Measurements from ENCODE around the gene SETD2.
"Not testable (repeated sequence)": the region's sequence is repeated elsewhere in the genome, so short reads cannot be mapped to it uniquely, and the experiment has no call there.

Gene SETD2

DNA sequence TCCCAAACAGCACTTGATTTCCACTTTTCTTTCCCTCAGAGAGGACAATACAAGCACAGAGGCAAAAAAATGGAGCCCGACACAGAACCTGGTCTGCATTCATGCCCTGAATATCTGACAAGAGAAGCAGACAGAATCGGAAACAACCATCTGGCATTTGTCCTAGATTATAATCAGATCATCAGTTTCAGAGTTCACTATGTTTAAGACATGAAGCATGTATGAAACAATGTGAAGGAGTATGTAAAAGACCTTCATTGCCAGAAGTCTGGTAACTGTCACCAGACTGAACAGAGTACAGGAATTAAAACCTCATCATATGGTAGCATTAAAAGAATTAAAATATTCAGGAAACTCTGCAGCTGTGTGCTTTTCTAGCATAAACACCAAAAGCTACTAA lies 65.0 kb downstream of the SETD2 start:
- no peak for DNase-seq (ENCODE audit: low read depth, low spot score)

DNA sequence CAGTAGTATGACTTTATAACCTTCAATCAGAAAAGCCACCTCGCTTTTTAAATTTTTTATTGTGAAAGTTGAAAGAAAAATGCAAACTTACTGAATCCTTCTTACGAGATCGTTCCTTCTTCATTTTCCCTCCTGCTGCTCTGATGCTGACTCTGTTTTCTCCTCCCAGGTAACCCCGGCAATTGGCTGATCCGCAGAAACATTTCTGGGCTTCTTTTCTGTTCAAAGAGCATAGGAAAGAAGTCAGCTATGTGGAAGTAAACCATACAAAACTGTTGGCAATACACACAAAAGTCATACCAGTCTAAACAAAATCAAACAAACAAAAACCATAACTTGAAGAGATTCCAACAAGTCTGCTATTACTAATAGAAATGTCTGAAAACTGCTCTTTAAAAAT lies 66.0 kb downstream of the SETD2 start:
- no peak for DNase-seq (ENCODE audit: low read depth, low spot score)

DNA sequence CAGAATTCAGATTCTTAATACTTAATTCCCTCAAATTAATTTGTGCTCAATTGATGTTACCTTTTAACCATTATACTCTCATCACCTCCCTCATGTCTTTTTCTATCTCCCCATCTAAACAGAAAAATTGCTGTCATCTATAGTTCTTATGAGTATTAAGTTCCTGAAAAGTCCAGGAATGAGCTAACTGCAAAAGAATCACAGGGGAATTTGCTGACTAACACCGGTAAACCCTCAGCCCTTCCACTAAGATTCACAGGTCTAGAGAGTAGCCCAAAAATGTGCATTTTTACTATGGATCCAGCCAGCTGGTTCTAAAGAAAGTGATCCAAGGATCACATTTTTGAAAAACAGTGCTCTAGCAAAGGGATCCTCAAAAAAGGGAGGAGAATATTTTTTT lies 67.0 kb downstream of the SETD2 start:
- DNase-seq (ENCODE audit: low read depth, low spot score), result no peak

DNA sequence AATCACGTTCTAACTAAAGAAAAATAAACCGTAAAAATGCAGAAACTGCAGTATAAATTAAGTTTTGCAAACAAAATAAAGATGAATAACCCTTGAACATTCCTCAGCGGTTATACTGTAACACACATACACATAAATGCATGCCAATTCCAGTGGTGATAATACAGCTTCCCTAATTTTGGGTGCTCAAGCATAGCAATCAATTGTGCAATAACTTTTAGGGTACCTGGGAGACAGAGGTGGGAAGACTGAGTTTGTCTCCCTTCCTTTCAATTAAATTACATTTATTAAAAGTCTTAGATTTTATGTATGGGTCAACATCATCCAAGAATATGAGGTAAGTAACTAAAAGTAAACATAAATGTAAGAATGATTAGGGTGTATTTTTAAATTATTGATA lies 71.8 kb downstream of the SETD2 start:
- DNase-seq (ENCODE audit: low read depth, low spot score), result no peak

DNA sequence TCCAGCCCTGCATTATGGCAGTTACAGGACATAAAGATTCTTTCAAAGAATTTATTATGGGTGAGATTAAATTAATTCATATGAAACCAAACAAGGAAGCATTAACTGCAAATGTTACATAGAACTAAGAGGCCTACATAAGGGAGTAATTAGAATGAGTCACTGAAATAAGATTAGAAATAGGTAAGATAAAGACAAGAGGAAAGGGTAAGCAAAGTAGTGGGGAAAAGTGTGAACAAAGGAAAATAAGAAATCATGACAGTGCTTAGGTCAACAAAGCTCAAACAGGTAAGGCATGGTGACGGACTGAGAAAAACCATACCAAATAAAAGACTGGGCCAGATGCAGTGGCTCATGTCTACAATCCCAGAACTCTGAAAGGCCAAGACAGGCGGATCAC lies 74.3 kb downstream of the SETD2 start:
- no peak for DNase-seq (ENCODE audit: low read depth, low spot score)

DNA sequence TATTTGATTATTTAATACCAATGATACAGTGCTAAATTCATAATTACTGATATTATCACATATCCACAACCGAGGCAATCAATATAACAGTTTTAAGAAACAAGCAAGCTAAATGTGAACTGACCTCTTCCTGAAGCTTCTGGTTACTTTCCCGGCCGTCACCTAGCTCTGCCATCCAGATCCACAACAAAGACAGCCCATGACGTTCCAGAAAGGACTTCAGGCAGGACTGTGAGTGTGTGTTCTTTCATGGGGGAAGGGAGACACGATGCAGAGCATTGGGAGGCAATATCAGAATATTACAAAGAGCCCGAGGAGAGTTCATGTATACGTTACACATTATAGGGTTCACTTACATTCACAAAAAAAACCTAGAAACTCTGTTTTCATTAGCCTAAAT lies 77.8 kb downstream of the SETD2 start:
- no peak for DNase-seq (ENCODE audit: low read depth, low spot score)

DNA sequence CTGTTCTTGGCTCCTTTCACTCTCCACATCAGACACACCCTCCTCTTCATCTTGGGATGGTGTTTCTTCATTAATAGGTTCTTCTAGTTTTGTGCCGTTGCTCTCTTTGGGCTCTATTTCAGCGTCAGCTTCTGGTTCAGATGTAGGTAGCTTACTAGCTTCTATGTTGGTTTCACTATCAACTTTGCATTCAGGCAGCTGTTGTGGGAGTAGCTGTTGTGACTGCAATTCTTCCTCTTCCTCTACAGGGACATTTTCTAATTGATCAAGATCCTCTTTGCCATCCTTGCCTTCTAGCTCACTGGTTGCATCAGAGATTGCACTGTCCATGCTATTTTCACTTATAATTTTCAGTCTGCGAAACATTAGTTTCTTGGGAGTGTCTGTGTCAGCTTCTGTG lies 80.1 kb downstream of the SETD2 start:
- no peak for DNase-seq (ENCODE audit: low read depth, low spot score)

DNA sequence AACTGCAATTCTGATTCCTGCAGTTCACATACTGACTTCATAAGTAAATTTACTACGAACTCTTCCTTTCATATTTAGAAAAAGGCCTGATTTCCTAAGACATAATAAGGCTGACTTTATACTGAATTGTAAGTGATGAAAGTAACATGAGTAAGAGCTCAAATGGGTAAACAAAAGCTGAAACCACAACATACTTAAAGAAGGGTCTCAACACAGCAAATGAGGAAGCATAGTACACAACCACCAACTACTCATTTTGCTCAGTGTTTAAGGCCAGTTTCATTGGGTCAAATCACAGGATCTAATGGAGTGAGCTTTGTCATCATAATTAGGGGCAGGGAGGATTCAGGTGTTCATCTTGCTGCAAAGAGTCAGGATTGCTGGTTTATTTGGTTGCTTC lies 81.4 kb downstream of the SETD2 start:
- DNase-seq (ENCODE audit: low read depth, low spot score), result no peak

DNA sequence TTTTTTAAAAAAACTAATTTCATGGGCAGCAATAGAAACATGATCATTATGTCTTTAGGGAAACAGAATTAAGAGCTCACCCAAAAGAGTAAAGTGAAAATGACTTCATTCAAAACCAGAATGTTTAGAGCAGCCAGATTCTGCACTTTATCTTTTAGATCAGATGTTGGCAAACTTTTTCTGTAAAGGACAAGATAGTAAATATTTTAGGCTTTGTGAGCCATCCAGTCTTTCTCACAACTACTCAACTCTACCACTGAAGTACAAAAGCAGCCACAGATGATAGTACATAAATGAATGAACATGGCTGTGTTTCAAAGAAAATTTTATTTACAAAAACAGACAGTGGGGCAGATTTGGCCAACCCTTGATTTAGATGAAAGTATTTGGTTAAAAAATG lies 84.5 kb downstream of the SETD2 start:
- DNase-seq (ENCODE audit: low read depth, low spot score), result no peak

DNA sequence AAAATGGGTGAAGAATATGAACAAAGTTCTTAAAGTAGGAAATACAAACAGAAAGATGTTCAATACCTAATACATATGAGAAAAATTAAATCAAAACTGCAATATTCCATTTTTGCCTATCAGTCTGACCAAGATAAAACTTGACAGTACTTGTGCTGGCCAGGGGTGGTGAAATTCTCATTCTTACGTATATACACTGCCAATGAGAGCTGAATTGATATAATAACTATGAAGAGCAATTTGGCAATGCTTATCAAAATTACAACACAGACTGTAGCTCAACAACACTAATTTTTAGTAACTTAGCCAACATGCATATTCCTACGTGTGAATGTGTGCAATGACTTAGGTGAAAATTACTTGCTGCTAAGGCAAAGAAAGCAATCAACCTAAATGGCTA lies 90.2 kb downstream of the SETD2 start:
- DNase-seq (ENCODE audit: low read depth, low spot score), result no peak

DNA sequence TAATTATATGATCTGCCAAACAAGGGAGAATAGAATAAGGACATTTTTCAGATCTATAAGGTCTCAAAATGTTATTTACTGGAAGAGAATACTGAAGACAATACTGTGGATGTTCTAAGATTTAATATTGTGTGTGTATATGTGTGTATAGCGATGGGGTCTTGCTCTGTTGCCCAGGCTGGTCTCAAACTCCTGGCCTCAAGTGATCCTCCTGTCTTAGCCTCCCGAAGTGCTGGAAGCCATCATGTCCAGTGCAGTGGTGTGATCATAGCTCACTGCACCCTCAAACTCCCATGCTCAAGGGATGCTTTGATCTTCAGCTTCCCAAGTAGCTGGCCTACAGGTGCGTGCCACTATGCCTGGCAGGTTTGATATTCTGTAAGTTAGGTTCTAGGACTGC lies 93.1 kb downstream of the SETD2 start:
- no peak for DNase-seq (ENCODE audit: low read depth, low spot score)

DNA sequence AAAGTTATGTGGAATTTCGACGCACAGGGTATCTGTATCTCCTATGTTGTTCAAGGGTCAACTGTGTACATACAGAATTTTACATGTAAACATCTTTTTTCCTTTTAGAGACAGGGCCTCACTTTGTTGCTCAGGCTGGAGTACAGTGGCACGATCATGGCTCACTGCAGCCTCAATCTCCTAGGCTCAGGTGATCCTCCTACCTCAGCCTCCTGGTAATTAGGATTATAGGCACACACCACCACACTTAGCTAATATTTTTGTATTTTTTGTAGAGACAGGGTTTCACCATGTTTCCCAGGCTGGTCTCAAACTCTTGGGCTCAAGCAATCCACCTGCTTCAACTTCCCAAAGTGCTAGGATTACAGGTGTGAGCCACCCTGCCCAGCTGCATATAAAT lies 97.7 kb downstream of the SETD2 start:
- not testable (repeated sequence) for DNase-seq (ENCODE audit: low read depth, low spot score)

DNA sequence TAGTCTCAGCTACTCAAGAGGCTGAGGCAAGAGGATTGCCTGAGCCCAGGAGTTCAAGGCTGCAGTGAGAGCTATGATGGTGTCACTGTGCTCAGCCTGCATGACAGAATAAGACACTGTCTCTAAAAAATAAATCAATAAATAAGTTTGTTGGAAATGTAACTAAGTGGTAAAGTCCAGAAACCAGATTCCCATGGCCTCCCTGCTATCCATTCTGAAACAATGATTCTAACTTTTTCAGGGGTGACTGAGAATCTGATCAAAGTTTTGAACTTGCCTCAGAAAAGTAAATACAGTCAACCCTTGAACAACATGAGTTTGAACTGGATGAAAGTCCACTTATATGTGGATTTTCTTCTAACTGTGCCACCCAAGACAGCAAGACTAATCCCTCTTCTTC lies 98.2 kb downstream of the SETD2 start:
- DNase-seq (ENCODE audit: low read depth, low spot score), result no peak

DNA sequence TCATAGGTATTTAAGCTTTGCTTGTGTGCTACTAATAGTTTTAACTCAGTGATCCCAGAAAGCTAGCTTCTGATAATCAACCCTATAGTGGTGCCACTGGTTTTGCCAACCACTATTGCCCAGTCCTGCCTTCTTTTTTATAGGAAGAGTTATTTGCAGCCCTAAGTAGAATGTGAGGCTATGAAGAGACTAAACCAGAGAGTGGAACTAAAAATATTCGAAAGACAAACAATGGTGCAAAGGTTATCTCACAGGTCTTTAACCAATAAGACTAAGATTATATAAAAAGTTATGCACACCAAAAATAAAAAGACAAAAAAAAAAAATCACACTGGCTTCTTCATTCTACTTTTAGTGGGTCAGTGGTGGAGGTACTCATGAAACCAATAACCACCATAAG lies 98.9 kb downstream of the SETD2 start:
- no peak for DNase-seq (ENCODE audit: low read depth, low spot score)

DNA sequence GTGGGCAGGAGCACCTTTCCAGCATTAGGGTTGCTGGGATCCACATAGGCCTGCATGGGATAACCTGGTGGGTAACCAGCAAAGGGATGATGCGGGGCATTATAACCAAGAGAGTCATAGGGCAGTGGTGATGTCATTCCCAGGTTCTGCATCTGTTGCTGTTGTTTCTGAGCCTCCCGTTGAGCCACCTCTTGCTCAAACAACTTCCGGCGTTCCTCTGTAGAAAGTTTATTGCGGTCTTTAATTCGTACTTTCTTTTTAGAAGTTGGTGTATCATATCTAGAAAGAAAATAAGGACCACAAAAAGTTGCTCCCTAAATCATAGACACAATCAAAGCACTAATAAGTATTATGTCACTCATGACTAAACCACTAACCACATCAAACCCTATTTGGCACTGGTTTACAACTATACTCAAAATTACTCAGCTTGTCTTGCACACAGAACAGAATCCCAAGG lies 106.7 kb downstream of the SETD2 start:
- no peak for DNase-seq (ENCODE audit: low read depth, low spot score)

DNA sequence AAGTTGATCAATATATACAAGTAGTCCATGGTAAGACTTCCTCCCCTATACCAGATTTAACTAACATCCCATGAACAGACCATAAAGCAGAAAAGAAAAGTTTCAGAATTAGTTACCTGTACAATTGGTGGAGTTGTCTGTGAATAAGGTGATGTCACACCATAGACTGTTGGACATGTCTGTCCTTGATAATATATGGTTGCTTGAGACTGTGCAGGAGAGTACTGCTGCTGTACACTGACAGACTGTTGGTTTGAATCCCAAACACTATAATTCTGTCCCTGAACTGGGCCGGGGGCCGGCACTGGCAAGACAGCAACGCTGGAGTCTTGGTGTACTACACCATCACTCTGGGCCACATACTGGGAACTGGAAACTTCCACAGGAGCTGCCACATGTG lies 107.2 kb downstream of the SETD2 start:
- no peak for DNase-seq (ENCODE audit: low read depth, low spot score)

DNA sequence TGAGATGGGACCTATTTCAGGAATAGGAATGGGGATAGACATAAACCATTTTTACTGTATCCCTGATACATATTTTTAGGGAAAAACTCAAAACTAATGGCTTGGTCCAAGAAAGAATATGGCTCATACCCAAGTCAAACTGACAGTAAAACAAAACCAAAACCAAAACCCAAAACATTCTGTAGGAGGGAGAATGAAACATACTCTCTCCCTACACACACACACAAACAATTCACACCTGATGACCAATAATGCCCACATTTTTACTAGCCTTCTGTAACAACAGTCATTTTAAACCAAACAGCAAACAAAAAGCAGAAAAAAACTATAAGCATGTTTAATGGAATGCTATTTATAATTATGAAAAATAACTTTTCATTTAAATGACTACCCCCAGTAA lies 109.5 kb downstream of the SETD2 start:
- no peak for DNase-seq (ENCODE audit: low read depth, low spot score)

DNA sequence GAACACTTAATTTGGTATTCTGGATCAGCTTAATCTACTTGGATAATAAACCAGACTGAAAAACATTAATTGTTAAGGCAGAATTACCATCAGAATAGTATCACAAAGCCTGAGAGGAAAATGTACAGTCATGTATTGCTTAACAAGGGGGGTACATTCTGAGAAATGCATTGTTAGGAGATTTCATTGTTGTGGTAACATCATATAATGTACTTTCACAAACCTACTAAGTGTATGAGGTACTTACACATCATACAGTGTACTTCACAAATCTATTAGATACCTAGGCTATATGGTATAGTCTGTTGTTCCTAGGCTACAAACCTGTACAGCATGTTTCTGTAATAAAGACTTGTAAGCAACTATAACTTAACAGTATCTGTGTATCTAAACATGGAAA lies 116.2 kb downstream of the SETD2 start:
- no peak for DNase-seq (ENCODE audit: low read depth, low spot score)

DNA sequence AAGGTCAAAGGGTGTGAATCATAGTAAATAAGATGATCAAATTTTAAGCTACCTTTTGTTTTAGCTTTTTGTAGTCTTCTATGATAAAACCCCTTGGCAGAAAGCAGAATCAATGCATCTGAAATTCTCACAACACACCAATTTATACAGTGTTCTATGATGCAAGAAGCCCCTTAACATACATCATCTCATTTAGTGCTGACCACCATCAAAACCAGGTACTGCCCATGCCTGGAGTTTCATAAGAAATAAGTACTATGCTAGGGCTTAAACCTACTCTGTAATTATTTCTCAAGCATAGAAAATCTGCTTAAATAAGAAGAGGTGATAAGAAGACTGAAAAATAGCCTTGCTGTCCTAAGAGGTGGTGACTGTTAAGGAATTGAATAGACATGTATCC lies 116.8 kb downstream of the SETD2 start:
- no peak for DNase-seq (ENCODE audit: low read depth, low spot score)

DNA sequence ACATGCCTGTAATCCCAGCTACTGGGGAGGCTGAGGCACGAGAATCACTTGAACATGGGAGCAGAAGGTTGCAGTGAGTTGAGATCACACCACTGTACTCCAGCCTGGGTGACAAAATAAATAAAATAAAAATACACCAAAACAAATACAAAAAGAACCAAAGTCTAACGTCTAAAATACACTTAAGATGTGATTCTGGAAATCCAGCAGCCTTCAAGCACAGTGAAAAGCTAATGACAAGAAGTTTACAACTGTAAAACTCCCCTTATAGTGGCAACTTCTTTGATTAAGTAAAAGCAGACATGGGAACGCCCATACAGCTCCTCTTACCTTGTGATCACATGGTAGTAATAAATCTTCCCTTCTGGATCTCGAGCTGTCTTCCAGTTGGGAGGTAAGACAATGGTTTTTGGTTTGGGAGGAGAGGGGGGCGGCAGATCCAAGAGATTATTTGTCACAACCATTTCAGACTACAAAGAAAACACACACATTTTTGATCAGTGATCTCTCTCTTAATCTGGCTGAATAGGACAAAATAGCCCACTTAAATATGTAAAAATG lies 121.6 kb downstream of the SETD2 start:
- DNase-seq (ENCODE audit: low read depth, low spot score), result no peak

DNA sequence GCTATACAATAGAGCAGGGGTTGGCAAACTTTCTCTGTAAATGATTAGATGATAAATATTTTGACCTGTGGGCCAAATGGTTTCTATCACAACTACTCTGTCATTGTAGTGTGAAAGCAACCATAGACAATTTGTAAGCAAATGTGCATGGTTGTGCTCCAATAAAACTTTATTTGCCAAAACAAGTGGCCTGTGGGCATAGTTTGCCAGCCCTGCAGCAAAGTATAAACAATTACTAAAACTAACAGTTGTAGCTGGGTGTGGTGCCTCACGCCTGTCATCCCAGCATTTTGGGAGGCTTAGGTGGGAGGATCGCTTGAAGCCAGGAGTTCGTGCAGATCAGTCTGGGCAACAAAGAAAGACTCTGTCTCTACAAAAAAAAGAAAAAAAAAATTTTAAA lies 122.8 kb downstream of the SETD2 start:
- no peak for DNase-seq (ENCODE audit: low read depth, low spot score)

DNA sequence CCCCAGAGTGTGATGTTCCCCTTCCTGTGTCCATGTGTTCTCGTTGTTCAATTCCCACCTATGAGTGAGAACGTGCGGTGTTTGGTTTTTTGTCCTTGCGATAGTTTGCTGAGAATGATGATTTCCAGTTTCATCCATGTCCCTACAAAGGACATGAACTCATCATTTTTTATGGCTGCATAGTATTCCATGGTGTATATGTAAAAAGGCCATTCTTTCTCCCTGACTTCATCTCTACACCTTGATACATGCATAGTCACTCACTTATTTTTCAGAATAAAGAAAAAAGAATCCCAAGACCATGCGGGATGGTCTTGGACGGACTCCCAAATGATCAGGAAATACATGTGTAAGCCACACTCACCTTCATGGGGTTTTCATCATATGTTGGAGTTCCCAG lies 126.6 kb downstream of the SETD2 start:
- DNase-seq (ENCODE audit: low read depth, low spot score), result not testable (repeated sequence)

DNA sequence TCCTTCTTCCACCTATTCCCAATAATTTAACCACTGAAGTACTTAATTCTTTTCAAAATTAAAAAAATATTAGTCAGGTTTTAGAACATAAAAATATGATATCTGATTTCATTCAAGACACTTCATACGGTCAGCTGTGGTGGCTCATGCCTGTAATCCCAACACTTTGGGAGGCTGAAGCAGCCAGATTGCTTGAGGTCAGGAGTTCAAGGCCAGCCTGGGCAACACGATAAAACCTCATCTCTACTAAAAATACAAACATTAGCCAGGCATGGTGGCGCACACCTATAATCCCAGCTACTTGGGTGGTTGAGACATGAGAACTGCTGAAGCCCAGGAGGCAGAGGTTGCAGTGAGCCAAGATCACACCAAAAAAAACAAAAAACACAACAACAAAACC lies 127.8 kb downstream of the SETD2 start:
- DNase-seq (ENCODE audit: low read depth, low spot score), result no peak

DNA sequence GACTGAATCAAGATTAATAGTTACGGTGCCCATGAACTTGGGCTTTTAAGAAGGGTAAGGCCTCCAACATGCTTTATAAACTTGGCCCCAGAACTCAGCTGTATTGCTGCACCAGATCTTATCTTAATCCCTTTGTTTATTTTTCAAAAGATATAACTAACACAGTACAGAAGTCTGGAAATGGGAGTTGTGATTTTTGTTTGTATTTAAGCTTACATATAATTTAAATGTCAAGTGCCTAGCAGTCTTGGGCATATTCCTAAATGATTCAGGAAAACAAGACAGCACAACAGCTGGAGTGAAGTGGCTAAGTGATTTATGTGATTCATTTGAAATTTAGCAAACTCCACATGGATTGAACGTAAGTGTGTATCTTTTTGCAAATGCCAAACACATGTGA lies 128.3 kb downstream of the SETD2 start:
- DNase-seq (ENCODE audit: low read depth, low spot score), result no peak

Data from ELF-1 (cell line).